GM12865 (cell line): ENCODE data around the gene OR10A4.
A peak's percentile ranks its signal among the peaks of the same experiment; 100 is the strongest.
"Not testable (repeated sequence)": the region's sequence is repeated elsewhere in the genome, so short reads cannot be mapped to it uniquely, and the experiment has no call there.

ENCODE experiments used
- DNase-seq: peaks from one replicate; pipeline ENCODE4 v3.0.0; 2010; ENCODE audit warnings: low read depth
- H3K4me3 ChIP-seq: 2 replicates; pipeline ENCODE4 v1.5.1; 2011; ENCODE audit warnings: mild to moderate bottlenecking, low read depth, low read length, control low read depth
- TF ChIP-seq, protein P1 (sequence below): IDR thresholded peaks from 2 replicates; pipeline ENCODE4 v1.5.1; 2011; ENCODE audit warnings: low read length, control low read depth, low read depth, inconsistent platforms; ENCODE audit not compliant: insufficient read depth; ENCODE audit errors: missing control alignments

Gene OR10A4

DNA sequence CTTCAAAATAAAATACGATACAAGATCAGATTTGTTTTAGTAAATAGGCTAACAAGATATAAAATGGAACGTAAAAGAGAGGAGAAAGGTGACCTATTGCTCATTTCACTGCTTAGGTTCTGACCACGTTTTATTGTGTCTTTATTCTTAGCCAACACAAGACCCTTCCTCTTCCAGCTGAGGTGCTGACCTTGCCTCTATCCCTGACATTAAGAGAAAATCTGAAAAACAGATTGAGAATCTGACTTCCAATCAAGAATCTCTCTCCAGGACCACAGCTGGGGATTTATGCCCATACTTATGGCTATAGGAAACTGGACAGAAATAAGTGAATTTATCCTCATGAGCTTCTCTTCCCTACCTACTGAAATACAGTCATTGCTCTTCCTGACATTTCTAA lies 31.0 kb upstream of the OR10A4 start, which contains the start of gene OR10A5:
Gene OR10A5, plus strand, starts transcription at position 301 of the 400 bp plus-strand sequence. Its CDS starts 0 bp downstream, at position 301.
- no peak for DNase-seq
- H3K4me3 ChIP-seq = no peak within 1 kb of the TSS
- TF ChIP-seq, protein P1, sequence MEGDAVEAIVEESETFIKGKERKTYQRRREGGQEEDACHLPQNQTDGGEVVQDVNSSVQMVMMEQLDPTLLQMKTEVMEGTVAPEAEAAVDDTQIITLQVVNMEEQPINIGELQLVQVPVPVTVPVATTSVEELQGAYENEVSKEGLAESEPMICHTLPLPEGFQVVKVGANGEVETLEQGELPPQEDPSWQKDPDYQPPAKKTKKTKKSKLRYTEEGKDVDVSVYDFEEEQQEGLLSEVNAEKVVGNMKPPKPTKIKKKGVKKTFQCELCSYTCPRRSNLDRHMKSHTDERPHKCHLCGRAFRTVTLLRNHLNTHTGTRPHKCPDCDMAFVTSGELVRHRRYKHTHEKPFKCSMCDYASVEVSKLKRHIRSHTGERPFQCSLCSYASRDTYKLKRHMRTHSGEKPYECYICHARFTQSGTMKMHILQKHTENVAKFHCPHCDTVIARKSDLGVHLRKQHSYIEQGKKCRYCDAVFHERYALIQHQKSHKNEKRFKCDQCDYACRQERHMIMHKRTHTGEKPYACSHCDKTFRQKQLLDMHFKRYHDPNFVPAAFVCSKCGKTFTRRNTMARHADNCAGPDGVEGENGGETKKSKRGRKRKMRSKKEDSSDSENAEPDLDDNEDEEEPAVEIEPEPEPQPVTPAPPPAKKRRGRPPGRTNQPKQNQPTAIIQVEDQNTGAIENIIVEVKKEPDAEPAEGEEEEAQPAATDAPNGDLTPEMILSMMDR = no peak

- TF ChIP-seq, protein P1 = no peak
- DNase-seq = no peak
- no peak overlapping the region for H3K4me3 ChIP-seq
Measured at GRCh38 chr11:6850526-6850925, 25.9 kb upstream of the OR10A4 start.

DNA sequence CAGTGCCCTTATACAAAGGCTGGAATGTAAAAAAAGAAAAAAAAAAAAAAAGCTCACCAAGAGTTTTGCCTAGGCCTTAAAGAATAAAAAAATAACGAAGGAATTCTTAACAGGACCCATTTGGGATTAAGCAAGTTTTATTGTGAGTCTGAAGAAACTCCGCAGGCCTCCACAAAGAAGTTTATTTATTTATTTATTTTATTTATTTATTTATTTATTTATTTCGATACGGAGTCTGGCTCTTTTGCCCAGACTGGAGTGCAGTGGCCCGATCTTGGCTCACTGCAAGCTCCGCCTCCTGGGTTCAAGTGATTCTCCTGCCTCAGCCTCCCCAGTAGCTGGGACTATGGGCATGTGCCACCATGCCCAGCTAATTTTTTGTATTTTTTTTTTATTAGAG lies 21.6 kb upstream of the OR10A4 start:
- not testable (repeated sequence) for DNase-seq, H3K4me3 ChIP-seq

- TF ChIP-seq, protein P1 = no peak
- DNase-seq = no peak
- H3K4me3 ChIP-seq = no peak overlapping the region
Measured at GRCh38 chr11:6855971-6856541, 20.4 kb upstream of the OR10A4 start.

GRCh38 chr11:6856871-6857270 lies 19.6 kb upstream of the OR10A4 start:
- DNase-seq = peak; percentile 28
- TF ChIP-seq, protein P1 = no peak
- H3K4me3 ChIP-seq = no peak overlapping the region

DNA sequence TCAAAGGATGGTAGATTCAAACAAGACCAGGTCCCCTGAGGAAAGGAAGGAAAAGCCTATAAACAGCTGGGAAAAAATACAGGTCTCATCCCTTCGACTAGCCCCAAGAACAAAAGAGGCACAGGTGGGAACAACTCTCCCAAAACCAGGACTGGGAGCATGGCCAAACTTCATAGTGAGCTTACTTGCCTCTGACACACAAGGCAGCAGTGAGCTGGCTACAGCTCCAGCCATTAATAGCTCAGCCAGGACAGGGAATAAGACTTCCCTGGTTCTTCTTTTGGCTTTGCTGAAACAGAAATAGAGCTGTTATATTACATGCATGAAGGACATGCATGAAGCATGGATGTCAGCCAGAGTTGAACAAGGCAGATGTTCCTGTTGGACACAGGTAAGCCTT lies 13.5 kb upstream of the OR10A4 start, which contains the start of gene OR10A2:
Gene OR10A2, plus strand, starts transcription at position 97 of the 400 bp plus-strand sequence. CDS start 6,698 bp downstream, outside the sequence.
- no peak within 1 kb of the TSS for H3K4me3 ChIP-seq
- DNase-seq = no peak
- TF ChIP-seq, protein P1 = no peak

DNA sequence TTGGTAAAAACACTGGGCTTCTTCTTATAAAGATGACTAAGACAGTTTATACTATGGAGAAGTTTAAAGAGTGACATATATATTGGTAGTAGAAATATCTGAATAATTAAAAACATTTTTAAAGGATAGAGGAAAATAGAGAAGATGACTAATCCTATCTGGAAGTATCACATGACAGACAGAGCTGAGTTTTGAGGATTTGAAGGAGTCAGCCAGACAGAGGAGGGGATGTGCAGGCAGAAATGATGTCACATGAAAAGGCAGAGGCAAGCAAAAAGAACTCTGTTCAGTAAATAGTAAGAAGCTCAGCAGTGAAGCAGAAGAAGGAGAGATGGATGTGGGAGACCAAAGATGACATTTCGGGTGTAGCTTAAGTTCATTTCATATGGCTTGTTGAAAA lies 12.0 kb upstream of the OR10A4 start:
- no peak overlapping the region for H3K4me3 ChIP-seq
- TF ChIP-seq, protein P1 = no peak
- DNase-seq = no peak

GRCh38 chr11:6871278-6871677 lies 5.1 kb upstream of the OR10A4 start:
- no peak for DNase-seq
- H3K4me3 ChIP-seq = no peak overlapping the region
- TF ChIP-seq, protein P1 = no peak
